ENCODE measurements around the gene PTBP1.

Gene PTBP1

GRCh38 chr19:858868-859843, 61.9 kb downstream of the PTBP1 start, which contains the start of gene CFD:
Gene CFD, plus strand, starts transcription at chr19:859664. Its CDS starts 26 bp downstream, at chr19:859690.
- no peak for DNase-seq

GRCh38 chr19:861141-861755, 64.0 kb downstream of the PTBP1 start:
- no peak for DNase-seq

All from NCI-H1694 treated with DMSO at 0.1 percent for 48 hours (cell line).